HepG2 (cell line): ENCODE data around the gene RHOG. TPM values are rescaled to one million over a fixed set of nuclear protein-coding genes. Genes with fewer than 3 reads are reported as not detected.

ENCODE experiments used
- ELF3 ChIP-seq: IDR thresholded peaks from 2 replicates; pipeline ENCODE4 v1.6.1; 2016; ENCODE audit warnings: missing genetic modification reagents, missing compliant biosample characterization
- JUNB ChIP-seq: sonication (generic); formaldehyde crosslinking; IDR thresholded peaks from 2 replicates; pipeline ENCODE4 v1.8.0; 2022; ENCODE audit warnings: missing genetic modification reagents, mild to moderate bottlenecking, borderline replicate concordance
- KDM2A ChIP-seq: sonication (generic); formaldehyde crosslinking; IDR thresholded peaks from 2 replicates; pipeline ENCODE4 v1.4.0; 2020; ENCODE audit warnings: low read depth, missing genetic modification reagents, borderline replicate concordance
- NFATC3 ChIP-seq: sonication (generic); formaldehyde crosslinking; IDR thresholded peaks from 2 replicates; pipeline ENCODE4 v1.5.1; 2020; ENCODE audit warnings: mild to moderate bottlenecking, missing genetic modification reagents
- NFIB ChIP-seq: sonication (generic); formaldehyde crosslinking; IDR thresholded peaks from 2 replicates; pipeline ENCODE4 v1.9.0; 2021; ENCODE audit warnings: missing genetic modification reagents, mild to moderate bottlenecking, borderline replicate concordance
- SMC3 ChIP-seq: IDR thresholded peaks from 2 replicates; pipeline ENCODE4 v1.6.1; 2011; ENCODE audit warnings: low read length, improper control_type of control experiment
- SOX13 ChIP-seq, 3 experiments: fragments of 450-650 bp in 1 of 3; sonication (generic) in 1 of 3; formaldehyde crosslinking in 1 of 3; IDR thresholded peaks in 2 of 3; conservative IDR thresholded peaks in 1 of 3; 2 replicates each; pipeline versions ENCODE4 v1.5.0 to v1.6.1; 2016 to 2020; ENCODE audit warnings: antibody characterized with exemption in 1 of 3, mild to moderate bottlenecking in 1 of 3, missing compliant biosample characterization in 1 of 3, missing genetic modification reagents in 1 of 3, moderate library complexity in 1 of 3
- SP4 ChIP-seq: sonication (generic); formaldehyde crosslinking; IDR thresholded peaks from 2 replicates; pipeline ENCODE4 v1.8.1; 2023; ENCODE audit warnings: mild to moderate bottlenecking, missing genetic modification reagents
- TAF15 ChIP-seq: fragments of 200-400 bp; formaldehyde crosslinking; IDR thresholded peaks from one replicate; pipeline ENCODE4 v1.6.1; 2018; ENCODE audit warnings: mild to moderate bottlenecking, low read depth, low read length; ENCODE audit not compliant: poor library complexity, severe bottlenecking
- ZNF44 ChIP-seq: sonication (generic); formaldehyde crosslinking; IDR thresholded peaks from 2 replicates; pipeline ENCODE4 v1.5.1; 2020; ENCODE audit warnings: mild to moderate bottlenecking, missing genetic modification reagents
- ZNF558 ChIP-seq: sonication (generic); formaldehyde crosslinking; IDR thresholded peaks from 2 replicates; pipeline ENCODE4 v1.9.0; 2022; ENCODE audit warnings: mild to moderate bottlenecking, missing genetic modification reagents, borderline replicate concordance
- ZNF83 ChIP-seq: sonication (generic); formaldehyde crosslinking; IDR thresholded peaks from 2 replicates; pipeline ENCODE4 v1.4.0; 2020; ENCODE audit warnings: missing genetic modification reagents, mild to moderate bottlenecking, borderline replicate concordance
- polyA plus RNA-seq, 8 experiments: library from polyadenylated mRNA; depleted of rRNA in 3 of 8; stranded (reverse) in 7 of 8; unstranded in 1 of 8; fragments of >200 nt; fragmentation: Illumina TruSeq in 4 of 8; extraction: Trizol in 4 of 8; gene quantifications; 2 replicates each; pipeline versions ENCODE4 v1.2.1 to v1.2.3, GENCODE V29; 2011 to 2016; ENCODE audit warnings: low read depth in 4 of 8, missing spikeins in 1 of 8, mixed read lengths in 1 of 8; ENCODE audit not compliant: insufficient read depth in 1 of 8
- total RNA-seq, 5 experiments: library from RNA; depleted of rRNA; stranded (reverse); fragments of >200 nt; fragmentation: Illumina TruSeq; extraction: Trizol; gene quantifications; 2 replicates each; pipeline ENCODE4 v1.2.3, GENCODE V29; 2016; ENCODE audit warnings: low read depth in 1 of 5
- TF ChIP-seq, protein P1 (sequence below): sonication (generic); formaldehyde crosslinking; IDR thresholded peaks from 2 replicates; pipeline ENCODE4 v1.4.0; 2020; ENCODE audit warnings: low read depth, missing genetic modification reagents
- TF ChIP-seq, protein P2 (sequence below): sonication (generic); formaldehyde crosslinking; IDR thresholded peaks from 2 replicates; pipeline ENCODE4 v1.5.0; 2020; ENCODE audit warnings: missing genetic modification reagents
- TF ChIP-seq, protein P3 (sequence below): IDR thresholded peaks from 2 replicates; pipeline ENCODE4 v1.6.1; 2016
- TF ChIP-seq, protein P4 (sequence below): sonication (generic); formaldehyde crosslinking; IDR thresholded peaks from 2 replicates; pipeline ENCODE4 v1.8.0; 2022; ENCODE audit warnings: mild to moderate bottlenecking, missing genetic modification reagents, moderate library complexity
- TF ChIP-seq, protein P5 (sequence below): sonication (generic); formaldehyde crosslinking; IDR thresholded peaks from 2 replicates; pipeline ENCODE4 v1.4.0; 2020; ENCODE audit warnings: missing genetic modification reagents, borderline replicate concordance

The RHOG gene
- total and polyA plus RNA-seq, 2 of the 13 experiments (the other 11 are each of a cell fraction or from before 2014, with no cell fraction given) = 7.7 to 23.4 TPM

DNA sequence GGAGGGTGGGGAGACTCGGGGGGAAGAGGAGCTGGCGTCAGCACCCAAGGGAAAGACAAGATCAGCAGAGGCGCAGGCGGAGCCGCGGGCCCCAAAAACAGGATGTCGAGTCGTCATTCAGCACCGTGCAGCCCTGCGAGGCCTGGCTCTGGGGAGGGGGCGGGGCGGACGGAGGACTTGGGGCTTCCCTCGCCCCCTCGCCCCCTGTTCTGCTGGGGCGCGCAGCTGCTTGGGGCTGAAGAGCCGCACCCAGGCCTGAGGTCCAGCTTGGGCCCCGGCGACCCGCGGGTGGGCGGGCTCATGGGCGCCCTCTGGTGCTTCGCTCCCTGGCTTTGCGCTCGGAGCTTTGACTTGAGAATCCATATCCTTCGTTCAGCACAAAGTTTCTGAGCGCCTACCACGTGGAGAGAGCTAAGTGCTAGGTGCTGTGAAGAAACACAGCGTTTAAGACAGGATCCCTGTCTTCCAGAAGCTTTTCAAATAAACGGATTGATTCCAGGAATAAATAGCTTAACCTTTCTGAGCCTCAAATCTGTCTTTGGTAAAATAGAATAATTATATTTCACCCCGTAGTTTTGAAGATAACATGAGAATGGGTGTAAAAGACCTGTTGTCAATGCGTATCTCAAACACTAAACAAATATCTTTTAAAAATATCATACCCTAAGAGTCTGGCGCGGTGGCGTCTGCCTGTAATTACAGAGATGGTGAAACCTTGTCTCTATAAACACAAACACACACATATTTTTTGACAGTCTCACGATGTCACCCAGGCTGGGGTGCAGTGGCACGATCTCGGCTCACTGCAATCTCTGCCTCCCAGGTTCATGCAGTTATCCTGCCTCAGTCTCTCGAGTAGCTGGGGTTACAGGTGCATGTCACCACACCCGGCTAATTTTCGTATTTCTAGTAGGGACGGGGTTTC is 929 bp upstream of the RHOG start (continued):
- TF ChIP-seq, protein P1, sequence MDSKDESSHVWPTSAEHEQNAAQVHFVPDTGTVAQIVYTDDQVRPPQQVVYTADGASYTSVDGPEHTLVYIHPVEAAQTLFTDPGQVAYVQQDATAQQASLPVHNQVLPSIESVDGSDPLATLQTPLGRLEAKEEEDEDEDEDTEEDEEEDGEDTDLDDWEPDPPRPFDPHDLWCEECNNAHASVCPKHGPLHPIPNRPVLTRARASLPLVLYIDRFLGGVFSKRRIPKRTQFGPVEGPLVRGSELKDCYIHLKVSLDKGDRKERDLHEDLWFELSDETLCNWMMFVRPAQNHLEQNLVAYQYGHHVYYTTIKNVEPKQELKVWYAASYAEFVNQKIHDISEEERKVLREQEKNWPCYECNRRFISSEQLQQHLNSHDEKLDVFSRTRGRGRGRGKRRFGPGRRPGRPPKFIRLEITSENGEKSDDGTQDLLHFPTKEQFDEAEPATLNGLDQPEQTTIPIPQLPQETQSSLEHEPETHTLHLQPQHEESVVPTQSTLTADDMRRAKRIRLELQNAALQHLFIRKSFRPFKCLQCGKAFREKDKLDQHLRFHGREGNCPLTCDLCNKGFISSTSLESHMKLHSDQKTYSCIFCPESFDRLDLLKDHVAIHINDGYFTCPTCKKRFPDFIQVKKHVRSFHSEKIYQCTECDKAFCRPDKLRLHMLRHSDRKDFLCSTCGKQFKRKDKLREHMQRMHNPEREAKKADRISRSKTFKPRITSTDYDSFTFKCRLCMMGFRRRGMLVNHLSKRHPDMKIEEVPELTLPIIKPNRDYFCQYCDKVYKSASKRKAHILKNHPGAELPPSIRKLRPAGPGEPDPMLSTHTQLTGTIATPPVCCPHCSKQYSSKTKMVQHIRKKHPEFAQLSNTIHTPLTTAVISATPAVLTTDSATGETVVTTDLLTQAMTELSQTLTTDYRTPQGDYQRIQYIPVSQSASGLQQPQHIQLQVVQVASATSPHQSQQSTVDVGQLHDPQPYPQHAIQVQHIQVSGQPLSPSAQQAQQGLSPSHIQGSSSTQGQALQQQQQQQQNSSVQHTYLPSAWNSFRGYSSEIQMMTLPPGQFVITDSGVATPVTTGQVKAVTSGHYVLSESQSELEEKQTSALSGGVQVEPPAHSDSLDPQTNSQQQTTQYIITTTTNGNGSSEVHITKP (CRISPR knock-in tag) = no peak
- 0 out of 2 replicates have a peak, but pooled peaks have one; percentile 29 for TF ChIP-seq ELF3 (CRISPR knock-in tag)
- TF ChIP-seq SP4 (CRISPR knock-in tag) = no peak
- peak; percentile 100; the same call in 1 of the 2 replicates for TF ChIP-seq ZNF558 (CRISPR knock-in tag)
- TF ChIP-seq, protein P2, sequence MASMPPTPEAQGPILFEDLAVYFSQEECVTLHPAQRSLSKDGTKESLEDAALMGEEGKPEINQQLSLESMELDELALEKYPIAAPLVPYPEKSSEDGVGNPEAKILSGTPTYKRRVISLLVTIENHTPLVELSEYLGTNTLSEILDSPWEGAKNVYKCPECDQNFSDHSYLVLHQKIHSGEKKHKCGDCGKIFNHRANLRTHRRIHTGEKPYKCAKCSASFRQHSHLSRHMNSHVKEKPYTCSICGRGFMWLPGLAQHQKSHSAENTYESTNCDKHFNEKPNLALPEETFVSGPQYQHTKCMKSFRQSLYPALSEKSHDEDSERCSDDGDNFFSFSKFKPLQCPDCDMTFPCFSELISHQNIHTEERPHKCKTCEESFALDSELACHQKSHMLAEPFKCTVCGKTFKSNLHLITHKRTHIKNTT (CRISPR knock-in tag) = no peak
- no peak for TF ChIP-seq NFATC3
- TF ChIP-seq JUNB = no peak
- no peak for TF ChIP-seq TAF15
- no peak for TF ChIP-seq NFIB (CRISPR knock-in tag)
- TF ChIP-seq ZNF83 (CRISPR knock-in tag) = no peak
- TF ChIP-seq ZNF44 (CRISPR knock-in tag) = no peak
- TF ChIP-seq, protein P3, sequence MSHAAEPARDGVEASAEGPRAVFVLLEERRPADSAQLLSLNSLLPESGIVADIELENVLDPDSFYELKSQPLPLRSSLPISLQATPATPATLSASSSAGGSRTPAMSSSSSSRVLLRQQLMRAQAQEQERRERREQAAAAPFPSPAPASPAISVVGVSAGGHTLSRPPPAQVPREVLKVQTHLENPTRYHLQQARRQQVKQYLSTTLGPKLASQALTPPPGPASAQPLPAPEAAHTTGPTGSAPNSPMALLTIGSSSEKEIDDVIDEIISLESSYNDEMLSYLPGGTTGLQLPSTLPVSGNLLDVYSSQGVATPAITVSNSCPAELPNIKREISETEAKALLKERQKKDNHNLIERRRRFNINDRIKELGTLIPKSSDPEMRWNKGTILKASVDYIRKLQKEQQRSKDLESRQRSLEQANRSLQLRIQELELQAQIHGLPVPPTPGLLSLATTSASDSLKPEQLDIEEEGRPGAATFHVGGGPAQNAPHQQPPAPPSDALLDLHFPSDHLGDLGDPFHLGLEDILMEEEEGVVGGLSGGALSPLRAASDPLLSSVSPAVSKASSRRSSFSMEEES (CRISPR knock-in tag) = peak; percentile 67
- TF ChIP-seq SMC3 = peak; percentile 32; the same call in 1 of the 2 replicates
- TF ChIP-seq SOX13 (IDR thresholded peaks at IDR 0.05) = no peak
- TF ChIP-seq SOX13 (CRISPR knock-in tag; conservative IDR thresholded peaks at IDR 0.05 in 1 of 2, IDR thresholded peaks at IDR 0.05 in 1 of 2) = no peak
- peak; percentile 89 for TF ChIP-seq KDM2A (CRISPR knock-in tag)
- TF ChIP-seq, protein P4, sequence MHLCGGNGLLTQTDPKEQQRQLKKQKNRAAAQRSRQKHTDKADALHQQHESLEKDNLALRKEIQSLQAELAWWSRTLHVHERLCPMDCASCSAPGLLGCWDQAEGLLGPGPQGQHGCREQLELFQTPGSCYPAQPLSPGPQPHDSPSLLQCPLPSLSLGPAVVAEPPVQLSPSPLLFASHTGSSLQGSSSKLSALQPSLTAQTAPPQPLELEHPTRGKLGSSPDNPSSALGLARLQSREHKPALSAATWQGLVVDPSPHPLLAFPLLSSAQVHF (CRISPR knock-in tag) = no peak
- TF ChIP-seq, protein P5, sequence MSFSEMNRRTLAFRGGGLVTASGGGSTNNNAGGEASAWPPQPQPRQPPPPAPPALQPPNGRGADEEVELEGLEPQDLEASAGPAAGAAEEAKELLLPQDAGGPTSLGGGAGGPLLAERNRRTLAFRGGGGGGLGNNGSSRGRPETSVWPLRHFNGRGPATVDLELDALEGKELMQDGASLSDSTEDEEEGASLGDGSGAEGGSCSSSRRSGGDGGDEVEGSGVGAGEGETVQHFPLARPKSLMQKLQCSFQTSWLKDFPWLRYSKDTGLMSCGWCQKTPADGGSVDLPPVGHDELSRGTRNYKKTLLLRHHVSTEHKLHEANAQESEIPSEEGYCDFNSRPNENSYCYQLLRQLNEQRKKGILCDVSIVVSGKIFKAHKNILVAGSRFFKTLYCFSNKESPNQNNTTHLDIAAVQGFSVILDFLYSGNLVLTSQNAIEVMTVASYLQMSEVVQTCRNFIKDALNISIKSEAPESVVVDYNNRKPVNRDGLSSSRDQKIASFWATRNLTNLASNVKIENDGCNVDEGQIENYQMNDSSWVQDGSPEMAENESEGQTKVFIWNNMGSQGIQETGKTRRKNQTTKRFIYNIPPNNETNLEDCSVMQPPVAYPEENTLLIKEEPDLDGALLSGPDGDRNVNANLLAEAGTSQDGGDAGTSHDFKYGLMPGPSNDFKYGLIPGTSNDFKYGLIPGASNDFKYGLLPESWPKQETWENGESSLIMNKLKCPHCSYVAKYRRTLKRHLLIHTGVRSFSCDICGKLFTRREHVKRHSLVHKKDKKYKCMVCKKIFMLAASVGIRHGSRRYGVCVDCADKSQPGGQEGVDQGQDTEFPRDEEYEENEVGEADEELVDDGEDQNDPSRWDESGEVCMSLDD (CRISPR knock-in tag) = peak; percentile 78; the same call in 1 of the 2 replicates
